MM.1S (cell line): ENCODE measurements around the gene ABCG2.

Experiments
- CTCF ChIP-seq: fragments of 300-600 bp; sonication (generic); IDR thresholded peaks from 2 replicates; pipeline ENCODE4 v1.5.1; 2016; ENCODE audit warnings: antibody characterized with exemption, low read length, mixed read lengths
- EZH2 ChIP-seq: fragments of 300-600 bp; sonication (generic); optimal IDR thresholded peaks from 2 replicates; pipeline ENCODE3; 2017; ENCODE audit warnings: low read depth, mild to moderate bottlenecking, antibody characterized with exemption, low read length, mixed read lengths
- EZH2phosphoT487 ChIP-seq: fragments of 300-600 bp; sonication (generic); IDR thresholded peaks from 2 replicates; pipeline ENCODE4 v1.6.1; 2018; ENCODE audit warnings: antibody characterized with exemption, low read length

DNA sequence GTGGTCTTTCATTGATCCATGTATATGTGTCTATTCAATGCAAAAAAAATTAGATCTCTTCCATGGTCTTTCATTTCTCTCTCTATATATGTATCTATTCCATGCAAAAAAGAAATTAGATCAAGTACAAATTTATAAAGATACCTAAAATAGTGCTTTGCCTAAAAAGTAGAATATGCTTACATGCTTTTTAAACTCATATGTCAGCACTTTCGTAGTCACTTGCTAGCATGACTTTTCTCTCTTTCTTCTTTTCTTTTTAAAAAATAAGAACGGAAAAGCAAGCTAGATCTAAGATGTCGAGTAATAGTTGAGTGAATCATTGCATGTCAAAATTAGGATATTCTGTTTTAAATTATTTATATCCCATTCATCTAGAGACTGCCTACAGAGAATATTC lies 100.1 kb downstream of the ABCG2 start:
- TF ChIP-seq CTCF (no peak), EZH2phosphoT487 (no peak), EZH2 (no peak)
